Mesendoderm (in vitro differentiated cells): ENCODE data around the gene SORCS2.

Experiments
- DNase-seq: peaks from one replicate; pipeline ENCODE4 v3.0.0; 2013
- H2AK5ac ChIP-seq: 2 replicates; pipeline ENCODE4 v1.6.1; 2013; ENCODE audit warnings: low read length, inconsistent platforms
- H2BK120ac ChIP-seq: 2 replicates; pipeline ENCODE4 v1.6.1; 2013; ENCODE audit warnings: low read depth, mild to moderate bottlenecking, low read length, moderate library complexity, mixed read lengths
- H2BK15ac ChIP-seq: replicated peaks from 2 replicates; pipeline ENCODE4 v1.6.1; 2013; ENCODE audit warnings: low read depth, mild to moderate bottlenecking, moderate library complexity
- H2BK5ac ChIP-seq: 2 replicates; pipeline ENCODE4 v1.6.1; 2013; ENCODE audit warnings: low read length, inconsistent platforms
- H3K18ac ChIP-seq: 2 replicates; pipeline ENCODE4 v1.6.1; 2013; ENCODE audit warnings: mild to moderate bottlenecking, low read length, mixed read lengths
- H3K23ac ChIP-seq: one replicate; pipeline ENCODE4 v1.6.1; 2013; ENCODE audit warnings: low read length
- H3K27ac ChIP-seq: 2 replicates; pipeline ENCODE4 v1.5.1; 2013; ENCODE audit warnings: low read depth, mild to moderate bottlenecking, inconsistent platforms, low read length, moderate library complexity
- H3K27me3 ChIP-seq: 2 replicates; pipeline ENCODE4 v1.6.1; 2013; ENCODE audit warnings: low read length, control low read depth, mild to moderate bottlenecking, inconsistent platforms; ENCODE audit not compliant: insufficient read depth, poor library complexity
- H3K36me3 ChIP-seq: 2 replicates; pipeline ENCODE4 v1.6.1; 2013; ENCODE audit warnings: low read length, inconsistent platforms; ENCODE audit not compliant: control insufficient read depth, insufficient read depth
- H3K4ac ChIP-seq: one replicate; pipeline ENCODE4 v1.6.1; 2013; ENCODE audit warnings: low read depth, mild to moderate bottlenecking, low read length, moderate library complexity
- H3K4me1 ChIP-seq: 2 replicates; pipeline ENCODE4 v1.6.1; 2013; ENCODE audit warnings: low read depth, low read length, inconsistent platforms; ENCODE audit not compliant: control insufficient read depth
- H3K4me2 ChIP-seq: 2 replicates; pipeline ENCODE4 v1.6.1; 2013; ENCODE audit warnings: low read length
- H3K4me3 ChIP-seq: 2 replicates; pipeline ENCODE4 v1.5.1; 2013; ENCODE audit warnings: mild to moderate bottlenecking, low read length
- H3K56ac ChIP-seq: one replicate; pipeline ENCODE4 v1.6.1; 2013; ENCODE audit warnings: low read length
- H3K79me1 ChIP-seq: 2 replicates; pipeline ENCODE4 v1.6.1; 2013; ENCODE audit warnings: low read length, inconsistent platforms
- H3K79me2 ChIP-seq: 2 replicates; pipeline ENCODE4 v1.6.1; 2013; ENCODE audit warnings: mild to moderate bottlenecking, low read length; ENCODE audit not compliant: control insufficient read depth, insufficient read depth
- H3K9ac ChIP-seq: 2 replicates; pipeline ENCODE4 v1.6.1; 2013; ENCODE audit warnings: low read length, inconsistent platforms
- H4K5ac ChIP-seq: one replicate; pipeline ENCODE4 v1.6.1; 2013; ENCODE audit warnings: low read length
- H4K8ac ChIP-seq: one replicate; pipeline ENCODE4 v1.6.1; 2013; ENCODE audit warnings: low read depth, mild to moderate bottlenecking, control low read depth, low read length, moderate library complexity
- WGBS: extraction: QIAGEN DNeasy Blood & Tissue Kit; methylation state at CpG from one replicate; pipeline ENCODE4 v1.1.7; 2013; ENCODE audit warnings: low lambda C conversion rate, missing lambda C conversion rate; ENCODE audit not compliant: insufficient coverage; ENCODE audit errors: extremely low coverage; 5-methylcytosine and 5-hydroxymethylcytosine counted together

Gene SORCS2

DNA sequence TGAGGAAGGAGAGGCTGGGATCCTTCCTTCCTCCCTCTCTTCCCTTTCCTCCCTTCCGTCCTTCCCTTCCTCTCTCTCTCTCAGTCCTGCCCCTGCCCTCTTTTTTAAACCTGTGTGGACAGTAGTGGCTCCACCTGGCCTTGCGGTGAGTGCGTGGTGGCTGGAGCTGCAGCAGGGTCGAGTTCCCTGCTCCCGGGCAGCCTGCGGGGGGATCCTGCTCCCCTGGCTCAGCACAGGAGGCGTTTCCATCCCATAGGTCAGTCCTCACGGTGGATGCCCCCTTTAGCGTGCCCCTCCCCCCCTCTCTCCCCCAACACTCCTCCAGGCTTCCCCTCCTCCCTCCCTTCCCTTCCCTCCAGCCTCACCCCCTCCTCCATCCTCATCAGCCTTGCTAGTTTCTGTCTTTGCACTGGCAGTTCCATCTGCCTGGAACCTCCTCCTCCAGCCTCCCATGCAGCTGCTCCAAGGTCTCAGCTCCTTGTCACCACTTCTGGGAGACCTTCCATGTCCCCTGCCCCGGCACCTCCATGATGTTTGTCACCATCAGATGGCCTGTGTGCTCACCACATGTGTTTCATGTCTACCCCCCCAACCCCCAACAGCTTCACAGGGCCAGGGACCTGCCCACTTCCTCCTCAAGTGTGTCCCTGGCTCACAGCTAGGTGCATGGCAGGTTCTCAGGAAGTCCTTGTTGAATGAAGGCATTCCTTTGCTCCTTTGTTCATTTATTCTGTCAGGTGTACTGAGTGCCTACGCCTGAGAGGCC is 174.0 kb downstream of the SORCS2 start:
- no peaks in the 10 kb centered on the region for H3K79me1 ChIP-seq
- no peak overlapping the region for H3K27ac ChIP-seq
- H3K23ac ChIP-seq: no peak overlapping the region
- H3K79me2 ChIP-seq: no peaks in the 10 kb centered on the region
- H2BK120ac ChIP-seq: no peak overlapping the region
- H3K27me3 ChIP-seq: no peaks in the 10 kb centered on the region
- no peak overlapping the region for H3K56ac ChIP-seq
- H3K4me1 ChIP-seq: no peaks in the 10 kb centered on the region
- H2BK15ac ChIP-seq: no peak overlapping the region
- H3K4ac ChIP-seq: no peak overlapping the region
- no peak overlapping the region for H2BK5ac ChIP-seq
- no peak overlapping the region for H3K9ac ChIP-seq
- WGBS: no CpG with 5 or more reads among the region's 11 CpGs
- H3K36me3 ChIP-seq: no peaks in the 10 kb centered on the region
- no peak overlapping the region for H3K4me2 ChIP-seq
- H4K8ac ChIP-seq: no peak overlapping the region
- H3K4me3 ChIP-seq: no peak overlapping the region
- no peak overlapping the region for H4K5ac ChIP-seq
- H2AK5ac ChIP-seq: no peak overlapping the region
- H3K18ac ChIP-seq: no peak overlapping the region
- DNase-seq: peak; percentile 16

DNA sequence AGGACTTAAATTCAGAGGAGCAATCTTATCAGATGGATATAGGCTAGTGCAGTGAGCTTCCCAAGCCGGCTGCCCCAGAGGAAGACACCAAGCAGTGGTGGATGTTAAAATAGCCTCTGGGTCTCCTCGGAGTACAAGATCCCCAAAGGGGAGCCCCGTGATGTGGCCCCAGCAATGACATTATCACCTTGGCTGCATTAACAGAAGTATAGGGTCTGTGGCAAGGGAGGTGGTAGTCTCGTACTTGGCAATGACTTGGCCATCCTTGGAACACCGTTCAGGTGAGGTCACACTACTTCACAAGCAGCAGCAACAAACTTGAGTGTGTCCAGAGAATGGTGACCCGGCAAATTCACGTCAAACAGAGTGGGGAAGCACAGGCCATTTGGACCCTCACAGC is 174.6 kb downstream of the SORCS2 start:
- WGBS: no CpG with 5 or more reads among the region's 7 CpGs
- no peak overlapping the region for H3K4me2 ChIP-seq
- H3K9ac ChIP-seq: no peak overlapping the region
- no peak overlapping the region for H3K4ac ChIP-seq
- H4K5ac ChIP-seq: no peak overlapping the region
- no peaks in the 10 kb centered on the region for H3K27me3 ChIP-seq
- no peaks in the 10 kb centered on the region for H3K36me3 ChIP-seq
- no peak overlapping the region for H3K56ac ChIP-seq
- H3K4me1 ChIP-seq: no peaks in the 10 kb centered on the region
- H3K4me3 ChIP-seq: no peak overlapping the region
- no peaks in the 10 kb centered on the region for H3K79me1 ChIP-seq
- no peak overlapping the region for H3K23ac ChIP-seq
- no peak overlapping the region for H2BK5ac ChIP-seq
- H2BK15ac ChIP-seq: no peak overlapping the region
- H3K79me2 ChIP-seq: no peaks in the 10 kb centered on the region
- H2AK5ac ChIP-seq: no peak overlapping the region
- DNase-seq: no peak
- H3K27ac ChIP-seq: no peak overlapping the region
- no peak overlapping the region for H2BK120ac ChIP-seq
- H4K8ac ChIP-seq: no peak overlapping the region
- H3K18ac ChIP-seq: no peak overlapping the region

DNA sequence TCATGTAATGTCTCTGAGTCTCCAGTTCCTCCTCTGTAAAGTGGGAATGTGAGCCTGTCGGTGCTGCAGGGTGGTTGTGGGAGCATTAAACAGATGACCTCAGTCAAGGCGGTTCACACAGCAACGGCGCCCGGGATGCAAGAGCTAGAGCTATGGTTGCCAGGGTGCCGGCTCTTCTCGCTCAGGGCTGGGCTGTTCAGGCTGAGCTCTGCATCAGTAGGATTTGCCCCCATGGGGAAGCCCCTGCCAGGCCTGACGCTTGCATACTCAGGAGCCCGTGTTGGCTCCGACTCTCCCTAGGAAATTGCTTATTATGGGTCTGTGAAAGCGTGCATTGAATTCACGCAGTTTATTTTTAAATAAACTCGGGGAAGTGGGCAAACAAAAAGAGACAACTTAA is 175.1 kb downstream of the SORCS2 start:
- Histone ChIP-seq H3K23ac (no peak overlapping the region), H2BK120ac (no peak overlapping the region), H4K8ac (no peak overlapping the region), H3K79me1 (no peaks in the 10 kb centered on the region), H3K56ac (no peak overlapping the region), H4K5ac (no peak overlapping the region), H3K9ac (no peak overlapping the region), H3K79me2 (no peaks in the 10 kb centered on the region), H3K27ac (no peak overlapping the region), H3K4me2 (no peak overlapping the region), H2AK5ac (no peak overlapping the region), H3K18ac (no peak overlapping the region), H2BK5ac (no peak overlapping the region), H3K27me3 (no peaks in the 10 kb centered on the region), H3K36me3 (no peaks in the 10 kb centered on the region), H3K4me3 (no peak overlapping the region), H3K4me1 (no peaks in the 10 kb centered on the region), H2BK15ac (no peak overlapping the region), H3K4ac (no peak overlapping the region)
- DNase-seq: no peak
- WGBS: no CpG with 5 or more reads among the region's 13 CpGs

DNA sequence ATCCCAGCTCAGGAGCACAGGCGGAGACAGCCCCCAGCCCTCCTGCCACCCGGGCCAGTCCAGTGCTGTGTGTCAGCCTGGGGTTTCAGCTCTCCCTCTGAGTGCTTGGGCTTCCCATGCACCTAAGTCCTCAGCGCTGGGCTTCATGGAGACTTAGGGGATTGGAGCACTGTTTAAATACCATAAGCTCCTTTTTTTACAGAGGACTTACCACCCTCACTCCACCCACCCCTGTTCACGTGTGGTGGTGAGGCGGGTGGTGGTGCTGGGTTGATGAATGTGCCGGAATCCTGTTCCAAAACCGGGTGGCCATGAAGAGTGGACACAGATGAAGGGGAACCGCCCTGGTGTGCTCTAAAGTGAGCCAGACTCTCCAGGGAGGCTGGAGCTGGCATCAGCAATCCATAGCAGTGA is 175.5 kb downstream of the SORCS2 start:
- Histone ChIP-seq H3K27me3 (no peaks in the 10 kb centered on the region), H4K5ac (no peak overlapping the region), H3K36me3 (no peaks in the 10 kb centered on the region), H3K4me3 (no peak overlapping the region), H2BK120ac (no peak overlapping the region), H3K23ac (no peak overlapping the region), H2AK5ac (no peak overlapping the region), H4K8ac (no peak overlapping the region), H2BK15ac (no peak overlapping the region), H3K79me2 (no peaks in the 10 kb centered on the region), H3K18ac (no peak overlapping the region), H3K27ac (no peak overlapping the region), H3K4me2 (no peak overlapping the region), H3K9ac (no peak overlapping the region), H3K4ac (no peak overlapping the region), H2BK5ac (no peak overlapping the region), H3K4me1 (no peaks in the 10 kb centered on the region), H3K79me1 (no peaks in the 10 kb centered on the region), H3K56ac (no peak overlapping the region)
- no CpG with 5 or more reads among the region's 8 CpGs for WGBS
- no peak for DNase-seq

DNA sequence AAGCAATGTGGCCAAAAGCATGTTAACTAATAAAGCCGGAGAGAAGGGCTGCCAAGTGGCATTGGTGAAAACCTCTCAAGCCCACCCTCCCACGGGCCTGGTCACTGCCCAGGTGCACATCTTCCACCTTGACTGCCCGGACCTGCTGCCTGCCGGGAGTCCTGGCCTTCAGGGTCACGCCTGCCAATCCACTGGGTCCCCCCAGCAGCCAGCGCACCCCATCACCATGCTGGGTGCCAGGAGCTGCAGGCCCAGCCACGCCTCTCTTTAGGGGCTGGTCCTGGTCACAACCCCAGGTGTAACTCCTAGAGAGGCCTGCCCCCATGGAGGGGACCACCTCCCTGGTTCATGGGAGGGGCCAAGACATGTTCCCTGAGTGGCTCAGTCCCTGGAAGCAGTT is 176.0 kb downstream of the SORCS2 start:
- Histone ChIP-seq H3K36me3 (no peaks in the 10 kb centered on the region), H4K5ac (no peak overlapping the region), H3K4ac (no peak overlapping the region), H3K4me2 (no peak overlapping the region), H2BK120ac (no peak overlapping the region), H4K8ac (no peak overlapping the region), H2AK5ac (no peak overlapping the region), H3K23ac (no peak overlapping the region), H3K9ac (no peak overlapping the region), H3K4me3 (no peak overlapping the region), H2BK15ac (no peak overlapping the region), H2BK5ac (no peak overlapping the region), H3K27ac (no peak overlapping the region), H3K79me1 (no peaks in the 10 kb centered on the region), H3K27me3 (no peaks in the 10 kb centered on the region), H3K4me1 (no peaks in the 10 kb centered on the region), H3K79me2 (no peaks in the 10 kb centered on the region), H3K56ac (no peak overlapping the region), H3K18ac (no peak overlapping the region)
- WGBS: no CpG with 5 or more reads among the region's 7 CpGs
- no peak for DNase-seq

DNA sequence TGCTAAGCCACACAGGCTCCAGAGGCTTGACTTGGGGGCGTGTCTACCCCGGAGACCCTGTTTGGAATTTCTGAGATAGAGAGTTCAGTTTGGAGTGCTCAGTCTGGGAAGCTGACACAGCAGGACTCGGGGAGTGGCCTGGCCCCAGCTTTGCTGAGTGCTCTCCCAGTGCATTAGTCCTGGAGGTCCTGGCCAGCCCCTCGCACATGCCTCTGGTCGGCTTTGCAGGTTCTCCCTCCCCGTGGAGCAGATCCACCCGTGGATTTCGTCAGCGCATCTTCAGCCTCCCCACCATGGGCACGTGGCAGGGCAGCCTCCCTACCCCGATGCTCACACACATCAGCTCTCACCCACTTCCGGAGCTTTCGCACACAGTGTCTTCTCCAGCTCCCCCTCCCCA is 177.2 kb downstream of the SORCS2 start:
- Histone ChIP-seq H3K23ac (no peak overlapping the region), H3K4me3 (no peak overlapping the region), H3K56ac (no peak overlapping the region), H3K18ac (no peak overlapping the region), H3K4me1 (no peaks in the 10 kb centered on the region), H4K5ac (no peak overlapping the region), H3K9ac (no peak overlapping the region), H2BK120ac (no peak overlapping the region), H3K79me1 (no peaks in the 10 kb centered on the region), H4K8ac (no peak overlapping the region), H2BK15ac (no peak overlapping the region), H3K4me2 (no peak overlapping the region), H2BK5ac (no peak overlapping the region), H3K27me3 (no peaks in the 10 kb centered on the region), H3K27ac (no peak overlapping the region), H2AK5ac (no peak overlapping the region), H3K79me2 (no peaks in the 10 kb centered on the region), H3K36me3 (no peaks in the 10 kb centered on the region), H3K4ac (no peak overlapping the region)
- WGBS: no CpG with 5 or more reads among the region's 13 CpGs
- no peak for DNase-seq
